Activated T-cell treated with anti-CD3 and anti-CD28 coated beads, Interleukin-2, amount 50 U/mL, for 4 hours (primary cell): ENCODE data around the gene TRMT13. TPM values are rescaled to one million over a fixed set of nuclear protein-coding genes. Genes with fewer than 3 reads are reported as not detected.

Source experiments
- ATAC-seq, 2 donors: fragments of 200-7000 bp; cut with Tn5 transposase; one replicate each; pipeline ENCODE4 v1.10.0; 2021
- DNase-seq: peaks from one replicate; pipeline ENCODE4 v3.0.0-alpha.2; 2020
- H3K27me3 Mint-ChIP-seq: one replicate; pipeline ENCODE4 v1.8.0; 2021; ENCODE audit warnings: low read depth, mixed read lengths
- H3K36me3 Mint-ChIP-seq: one replicate; pipeline ENCODE4 v1.8.0; 2022; ENCODE audit warnings: mixed read lengths; ENCODE audit not compliant: insufficient read depth
- H3K4me1 Mint-ChIP-seq: one replicate; pipeline ENCODE4 v1.8.0; 2021; ENCODE audit warnings: low read depth, mixed read lengths
- H3K4me3 Mint-ChIP-seq: one replicate; pipeline ENCODE4 v1.8.0; 2021; ENCODE audit warnings: mild to moderate bottlenecking, moderate library complexity, mixed read lengths
- H3K9me3 Mint-ChIP-seq: one replicate; pipeline ENCODE4 v1.8.0; 2021; ENCODE audit warnings: mixed read lengths
- total RNA-seq, 3 donors: library from RNA; stranded (reverse); gene quantifications; one replicate each; pipeline ENCODE4 v1.2.1, GENCODE V29; 2021

Gene TRMT13
- 10 to 100 TPM; 25.5 to 30.0 (median 26.3) TPM for total RNA-seq

- peaks cover 34% of the 10 kb centered on the region for H3K4me1 Mint-ChIP-seq
- H3K9me3 Mint-ChIP-seq = no peaks in the 10 kb centered on the region
Measured at GRCh38 chr1:100132566-100133477, at the start of gene TRMT13, which contains the start of gene SASS6. TSS of gene TRMT13 (plus strand) at chr1:100133163. CDS start at chr1:100133169, 6 bp downstream. TSS of gene SASS6 (minus strand) at chr1:100132930. CDS start at chr1:100132814, 116 bp downstream.

GRCh38 chr1:100087396-100087795 lies 45.6 kb upstream of the TRMT13 start:
- no peak for DNase-seq
- ATAC-seq = no peak
- Mint-ChIP-seq H3K4me1 (no peaks in the 10 kb centered on the region), H3K36me3 (peaks cover 5% of the 10 kb centered on the region), H3K9me3 (no peaks in the 10 kb centered on the region), H3K4me3 (no peak overlapping the region), H3K27me3 (no peaks in the 10 kb centered on the region)

More at GRCh38 chr1:100132566-100133477, at the start of gene TRMT13, which contains the start of gene SASS6:
- Mint-ChIP-seq H3K4me3 (peak within 1 kb of the TSS; percentile 99), H3K27me3 (no peaks in the 10 kb centered on the region), H3K36me3 (peaks cover 8% of the 10 kb centered on the region)
- DNase-seq = peak; percentile 91
- peak; percentile 95 for ATAC-seq

GRCh38 chr1:100089082-100089481 lies 43.9 kb upstream of the TRMT13 start:
- H3K4me1 Mint-ChIP-seq = no peaks in the 10 kb centered on the region
- H3K36me3 Mint-ChIP-seq = peaks cover 11% of the 10 kb centered on the region
- no peak overlapping the region for H3K4me3 Mint-ChIP-seq
- DNase-seq (no peak), ATAC-seq (no peak)
- H3K27me3 Mint-ChIP-seq = no peaks in the 10 kb centered on the region
- no peaks in the 10 kb centered on the region for H3K9me3 Mint-ChIP-seq

DNA sequence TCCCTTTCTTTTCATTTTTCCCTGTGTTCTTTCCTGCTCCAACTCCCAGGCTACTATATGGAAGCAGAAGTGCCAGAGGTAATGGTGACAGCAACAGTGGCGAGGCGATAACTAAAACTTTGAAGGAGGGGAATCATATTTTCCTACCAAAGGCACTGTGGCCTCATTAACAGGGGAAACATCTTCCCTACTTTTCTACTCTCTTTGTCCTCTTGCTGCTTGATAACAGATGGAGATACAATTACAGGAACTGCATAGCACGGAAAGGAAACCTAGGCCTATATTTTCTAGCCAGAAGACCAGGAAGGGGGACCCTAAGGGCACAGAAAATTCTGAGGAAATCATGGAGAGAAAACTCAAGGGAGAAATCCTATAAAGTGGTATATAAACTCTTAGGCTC lies 42.5 kb upstream of the TRMT13 start:
- no peak for ATAC-seq
- H3K4me1 Mint-ChIP-seq = no peaks in the 10 kb centered on the region
- peaks cover 11% of the 10 kb centered on the region for H3K36me3 Mint-ChIP-seq
- H3K9me3 Mint-ChIP-seq = no peaks in the 10 kb centered on the region
- H3K4me3 Mint-ChIP-seq = no peak overlapping the region
- H3K27me3 Mint-ChIP-seq = no peaks in the 10 kb centered on the region
- DNase-seq = no peak

DNA sequence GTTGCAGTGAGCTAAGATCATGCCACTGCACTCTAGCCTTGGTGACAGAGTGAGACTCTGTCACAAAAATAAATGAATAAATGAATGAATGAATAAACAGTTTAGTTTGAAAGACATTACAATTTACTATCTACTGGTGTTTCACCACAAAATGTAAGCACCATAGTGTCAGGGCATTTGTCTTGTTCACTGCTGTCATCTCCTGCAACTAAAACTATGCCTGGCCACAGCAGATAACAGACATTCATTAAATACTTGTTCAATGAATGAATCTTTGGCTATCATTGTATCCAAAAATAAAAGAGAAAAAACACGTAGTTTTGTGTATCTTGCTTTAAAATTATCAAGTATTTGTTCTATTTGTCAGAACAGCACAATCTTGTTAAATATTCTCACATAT lies 32.8 kb upstream of the TRMT13 start:
- peaks cover 39% of the 10 kb centered on the region for H3K36me3 Mint-ChIP-seq
- no peaks in the 10 kb centered on the region for H3K4me1 Mint-ChIP-seq
- DNase-seq = no peak
- no peaks in the 10 kb centered on the region for H3K9me3 Mint-ChIP-seq
- H3K27me3 Mint-ChIP-seq = no peaks in the 10 kb centered on the region
- no peak overlapping the region for H3K4me3 Mint-ChIP-seq
- no peak for ATAC-seq

GRCh38 chr1:100101564-100101963 lies 31.4 kb upstream of the TRMT13 start:
- Mint-ChIP-seq H3K9me3 (no peaks in the 10 kb centered on the region), H3K4me1 (no peaks in the 10 kb centered on the region), H3K27me3 (no peaks in the 10 kb centered on the region), H3K4me3 (no peak overlapping the region), H3K36me3 (peaks cover 39% of the 10 kb centered on the region)
- no peak for ATAC-seq
- no peak for DNase-seq

DNA sequence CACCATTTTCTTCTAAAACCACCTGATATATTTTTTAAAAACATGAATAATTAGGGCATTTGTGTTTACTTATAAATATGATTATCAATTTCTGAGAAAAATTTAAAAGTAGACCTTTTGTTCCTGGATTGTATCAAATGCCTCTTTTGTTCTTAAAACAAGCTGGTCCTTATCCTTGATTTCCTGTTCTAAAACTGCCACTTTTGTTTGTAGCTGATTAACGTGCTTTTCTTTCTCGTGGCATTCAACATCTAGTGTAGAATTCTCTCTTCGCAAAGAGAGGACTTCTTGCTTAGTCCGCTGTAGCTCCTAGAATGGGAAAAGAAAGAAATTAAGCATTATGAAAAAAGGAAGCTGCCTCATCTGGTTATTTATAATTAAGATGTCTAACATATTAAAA lies 25.3 kb upstream of the TRMT13 start:
- DNase-seq (no peak), ATAC-seq (no peak)
- Mint-ChIP-seq H3K36me3 (peaks cover 26% of the 10 kb centered on the region), H3K27me3 (no peaks in the 10 kb centered on the region), H3K4me3 (no peak overlapping the region), H3K9me3 (no peaks in the 10 kb centered on the region), H3K4me1 (peaks cover 2% of the 10 kb centered on the region)

DNA sequence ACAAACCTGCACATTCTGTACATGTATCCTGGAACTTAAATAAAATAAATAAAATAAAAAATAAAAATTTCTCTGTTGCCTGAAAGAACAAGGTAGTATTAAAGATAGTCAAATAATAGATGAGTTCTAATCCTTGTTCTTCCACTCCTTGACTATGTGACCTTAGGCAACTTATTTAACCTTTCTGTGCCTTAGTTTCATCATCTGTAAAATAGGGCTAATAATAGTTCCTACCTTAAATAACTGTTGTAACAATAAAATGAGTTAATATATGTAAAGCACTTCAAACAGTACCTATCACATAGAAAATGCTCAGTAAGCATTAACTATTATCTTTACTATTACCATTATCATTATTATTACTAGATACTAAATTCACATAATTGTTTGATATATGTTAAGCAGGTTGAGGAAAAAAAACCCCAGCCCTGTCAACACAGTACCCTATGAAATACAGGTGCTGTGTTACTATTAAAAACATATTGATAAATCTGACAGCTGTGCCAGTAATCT lies 23.4 kb upstream of the TRMT13 start:
- DNase-seq (no peak), ATAC-seq (no peak)
- no peaks in the 10 kb centered on the region for H3K27me3 Mint-ChIP-seq
- no peak overlapping the region for H3K4me3 Mint-ChIP-seq
- H3K9me3 Mint-ChIP-seq = no peaks in the 10 kb centered on the region
- H3K4me1 Mint-ChIP-seq = peaks cover 2% of the 10 kb centered on the region
- H3K36me3 Mint-ChIP-seq = peaks cover 23% of the 10 kb centered on the region

- peaks cover 20% of the 10 kb centered on the region for H3K36me3 Mint-ChIP-seq
- H3K9me3 Mint-ChIP-seq = no peaks in the 10 kb centered on the region
- no peaks in the 10 kb centered on the region for H3K4me1 Mint-ChIP-seq
- no peaks in the 10 kb centered on the region for H3K27me3 Mint-ChIP-seq
- no peak for DNase-seq
- H3K4me3 Mint-ChIP-seq = no peak overlapping the region
- no peak for ATAC-seq
Measured at GRCh38 chr1:100115524-100115923, 17.4 kb upstream of the TRMT13 start.

- Mint-ChIP-seq H3K27me3 (no peaks in the 10 kb centered on the region), H3K4me1 (no peaks in the 10 kb centered on the region), H3K4me3 (no peak overlapping the region), H3K9me3 (no peaks in the 10 kb centered on the region), H3K36me3 (peaks cover 17% of the 10 kb centered on the region)
- DNase-seq (no peak), ATAC-seq (no peak)
Measured at GRCh38 chr1:100122177-100122576, 10.8 kb upstream of the TRMT13 start.

GRCh38 chr1:100127226-100127625 lies 5.7 kb upstream of the TRMT13 start:
- DNase-seq (no peak), ATAC-seq (no peak)
- H3K27me3 Mint-ChIP-seq = no peaks in the 10 kb centered on the region
- no peaks in the 10 kb centered on the region for H3K9me3 Mint-ChIP-seq
- no peak overlapping the region for H3K4me3 Mint-ChIP-seq
- H3K36me3 Mint-ChIP-seq = peaks cover 9% of the 10 kb centered on the region
- peaks cover 14% of the 10 kb centered on the region for H3K4me1 Mint-ChIP-seq

- no peak for ATAC-seq
- Mint-ChIP-seq H3K27me3 (no peaks in the 10 kb centered on the region), H3K36me3 (peaks cover 9% of the 10 kb centered on the region), H3K4me1 (peaks cover 33% of the 10 kb centered on the region), H3K9me3 (no peaks in the 10 kb centered on the region), H3K4me3 (no peak overlapping the region)
- DNase-seq = no peak
Measured at GRCh38 chr1:100130552-100131077, 2.3 kb upstream of the TRMT13 start.

- ATAC-seq (no peak), DNase-seq (no peak)
- H3K27me3 Mint-ChIP-seq = no peaks in the 10 kb centered on the region
- peaks cover 34% of the 10 kb centered on the region for H3K4me1 Mint-ChIP-seq
- peak overlapping the region; percentile 99 for H3K4me3 Mint-ChIP-seq
- H3K9me3 Mint-ChIP-seq = no peaks in the 10 kb centered on the region
- H3K36me3 Mint-ChIP-seq = peaks cover 6% of the 10 kb centered on the region
Measured at GRCh38 chr1:100131623-100132022, 1.3 kb upstream of the TRMT13 start.

DNA sequence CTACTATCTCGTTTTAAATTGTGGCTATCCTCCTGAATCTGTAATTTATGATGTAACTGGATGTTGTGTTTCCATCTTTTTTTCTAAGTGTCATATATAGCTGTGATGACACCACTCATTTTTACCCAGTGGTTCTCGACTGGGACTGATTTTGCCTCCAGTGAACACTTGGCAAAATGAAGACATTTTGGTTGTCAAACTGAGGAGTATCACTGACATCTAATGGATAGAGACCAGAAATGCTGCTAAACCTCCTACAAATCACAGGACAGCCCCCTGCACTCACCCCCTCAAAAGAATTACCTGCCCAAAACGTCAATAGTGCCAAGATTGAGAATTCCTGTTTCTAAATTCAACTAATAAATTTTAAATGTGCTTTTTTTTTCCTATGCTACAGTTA lies 1.9 kb downstream of the TRMT13 start:
- no peaks in the 10 kb centered on the region for H3K9me3 Mint-ChIP-seq
- H3K4me3 Mint-ChIP-seq = peak overlapping the region; percentile 55
- ATAC-seq = no peak
- H3K27me3 Mint-ChIP-seq = no peaks in the 10 kb centered on the region
- DNase-seq = no peak
- H3K36me3 Mint-ChIP-seq = peaks cover 18% of the 10 kb centered on the region
- H3K4me1 Mint-ChIP-seq = peaks cover 29% of the 10 kb centered on the region

DNA sequence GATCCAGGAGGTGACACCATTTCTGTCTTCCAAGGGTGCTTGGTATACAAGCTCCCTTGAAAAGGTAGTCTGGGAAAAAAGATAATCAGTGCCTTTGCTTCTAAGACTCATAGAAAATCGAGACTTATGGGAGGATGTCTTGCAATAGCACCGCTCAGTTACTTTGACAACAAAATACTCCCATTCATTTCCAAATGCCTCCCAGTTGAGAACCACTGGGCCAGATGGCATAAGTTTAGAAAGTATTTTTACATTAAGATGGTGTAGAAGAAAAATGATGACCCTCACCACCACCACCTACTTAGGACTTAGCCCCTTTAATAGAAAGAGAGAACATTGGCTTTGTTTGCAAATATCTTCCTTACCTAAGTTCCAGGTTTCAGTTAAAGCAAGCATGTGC lies 4.6 kb downstream of the TRMT13 start:
- peaks cover 16% of the 10 kb centered on the region for H3K4me1 Mint-ChIP-seq
- H3K27me3 Mint-ChIP-seq = no peaks in the 10 kb centered on the region
- peaks cover 35% of the 10 kb centered on the region for H3K36me3 Mint-ChIP-seq

More for the DNA sequence above, 4.6 kb downstream of the TRMT13 start:
- no peak for DNase-seq
- no peaks in the 10 kb centered on the region for H3K9me3 Mint-ChIP-seq
- ATAC-seq = no peak
- H3K4me3 Mint-ChIP-seq = no peak overlapping the region
